Measurements from ENCODE around the gene TRIM59. TPM values are rescaled to one million over a fixed set of nuclear protein-coding genes. Genes with fewer than 3 reads are reported as not detected.

The TRIM59 gene
- total RNA-seq, 4 donors from 2014 or later = 0.57 to 2.5 (median 2.3) TPM

DNA sequence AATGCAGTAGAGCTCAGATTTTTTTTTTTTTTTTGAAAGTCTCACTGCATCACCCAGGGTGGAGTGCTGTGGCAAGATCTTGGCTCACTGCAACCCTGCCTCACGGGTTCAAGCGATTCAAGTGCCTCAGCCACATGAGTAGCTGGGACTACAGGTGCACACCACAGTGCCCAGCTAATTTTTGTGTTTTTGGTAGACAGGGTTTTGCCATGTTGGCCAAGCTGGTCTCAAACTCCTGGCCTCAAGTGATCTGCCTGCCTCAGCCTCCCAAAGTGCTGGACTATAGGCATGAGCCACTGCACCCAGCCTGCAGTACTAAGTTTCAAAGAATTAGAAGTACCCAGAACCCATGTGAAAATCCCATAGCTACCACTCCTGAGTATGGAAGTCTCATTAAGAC, 14.5 kb downstream of the TRIM59 start:
- TF ChIP-seq, protein P1, sequence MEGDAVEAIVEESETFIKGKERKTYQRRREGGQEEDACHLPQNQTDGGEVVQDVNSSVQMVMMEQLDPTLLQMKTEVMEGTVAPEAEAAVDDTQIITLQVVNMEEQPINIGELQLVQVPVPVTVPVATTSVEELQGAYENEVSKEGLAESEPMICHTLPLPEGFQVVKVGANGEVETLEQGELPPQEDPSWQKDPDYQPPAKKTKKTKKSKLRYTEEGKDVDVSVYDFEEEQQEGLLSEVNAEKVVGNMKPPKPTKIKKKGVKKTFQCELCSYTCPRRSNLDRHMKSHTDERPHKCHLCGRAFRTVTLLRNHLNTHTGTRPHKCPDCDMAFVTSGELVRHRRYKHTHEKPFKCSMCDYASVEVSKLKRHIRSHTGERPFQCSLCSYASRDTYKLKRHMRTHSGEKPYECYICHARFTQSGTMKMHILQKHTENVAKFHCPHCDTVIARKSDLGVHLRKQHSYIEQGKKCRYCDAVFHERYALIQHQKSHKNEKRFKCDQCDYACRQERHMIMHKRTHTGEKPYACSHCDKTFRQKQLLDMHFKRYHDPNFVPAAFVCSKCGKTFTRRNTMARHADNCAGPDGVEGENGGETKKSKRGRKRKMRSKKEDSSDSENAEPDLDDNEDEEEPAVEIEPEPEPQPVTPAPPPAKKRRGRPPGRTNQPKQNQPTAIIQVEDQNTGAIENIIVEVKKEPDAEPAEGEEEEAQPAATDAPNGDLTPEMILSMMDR (IDR thresholded peaks at IDR 0.05; ENCODE audit: low read depth) = no peak

DNA sequence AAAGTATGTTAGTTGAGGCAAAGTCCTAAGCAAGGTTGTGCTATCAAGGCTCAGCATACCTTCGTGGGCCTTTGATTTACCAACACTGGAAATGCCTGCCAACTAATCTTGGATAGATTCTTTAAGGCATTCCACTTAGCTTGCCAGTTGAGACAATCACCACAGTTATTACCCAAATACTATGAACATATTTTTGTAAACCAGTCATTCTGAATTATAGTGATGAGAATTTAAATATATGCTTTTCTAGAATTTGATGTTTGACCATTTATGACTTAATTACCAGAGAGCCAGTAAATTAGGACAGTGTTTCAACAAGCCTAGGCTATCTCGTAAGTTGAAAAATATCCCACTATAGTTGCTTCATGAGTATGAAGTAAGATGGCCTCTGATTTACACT, 15.5 kb downstream of the TRIM59 start:
- TF ChIP-seq, protein P1 (IDR thresholded peaks at IDR 0.05; ENCODE audit: low read depth) = no peak

DNA sequence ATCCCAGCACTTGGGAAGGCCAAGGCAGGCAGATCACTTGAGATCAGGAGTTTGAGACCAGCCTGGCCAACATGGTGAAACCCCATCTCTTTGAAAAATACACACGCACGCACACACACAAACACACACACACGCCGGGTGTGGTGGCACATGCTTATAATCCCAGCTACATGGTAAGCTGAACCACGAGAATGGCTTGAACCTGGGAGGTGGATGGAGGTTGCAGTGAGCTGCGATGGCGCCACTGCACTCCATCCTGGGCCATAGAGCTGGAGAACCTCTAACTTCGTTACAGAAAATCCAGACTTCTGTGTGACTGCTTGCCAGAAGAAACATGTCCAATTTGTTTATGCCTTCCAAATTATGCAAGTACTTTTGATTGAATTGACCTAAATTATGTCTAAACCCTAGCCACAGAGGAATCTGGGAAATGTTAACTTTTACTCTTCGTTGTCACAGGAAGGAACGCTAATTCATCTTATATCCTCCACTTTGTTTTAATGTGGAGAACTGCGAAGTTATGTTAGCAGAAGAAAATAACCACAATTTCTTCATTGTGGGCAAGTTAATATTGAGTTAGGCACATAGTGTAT, 21.7 kb downstream of the TRIM59 start:
- TF ChIP-seq, protein P1 (IDR thresholded peaks at IDR 0.05; ENCODE audit: low read depth) = no peak

DNA sequence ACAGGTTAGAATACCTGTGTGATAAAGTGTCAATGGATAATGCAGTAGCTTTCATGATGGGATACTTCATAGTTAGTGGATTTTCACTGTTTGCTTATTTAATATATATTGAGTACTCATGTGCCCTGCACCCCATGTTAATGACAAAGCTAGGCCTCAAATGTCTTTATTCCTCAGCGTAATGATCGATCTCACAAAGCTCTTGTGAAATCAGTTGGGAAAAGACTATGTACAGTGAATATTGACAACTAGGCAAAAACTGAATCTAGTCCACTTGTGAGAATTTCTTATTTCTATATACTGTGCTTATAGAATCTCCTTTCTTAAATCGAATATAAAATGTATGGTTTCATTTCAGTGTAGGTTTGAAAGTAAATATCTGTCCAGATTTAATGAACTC, 32.3 kb downstream of the TRIM59 start:
- TF ChIP-seq, protein P1 (IDR thresholded peaks at IDR 0.05; ENCODE audit: low read depth) = no peak

DNA sequence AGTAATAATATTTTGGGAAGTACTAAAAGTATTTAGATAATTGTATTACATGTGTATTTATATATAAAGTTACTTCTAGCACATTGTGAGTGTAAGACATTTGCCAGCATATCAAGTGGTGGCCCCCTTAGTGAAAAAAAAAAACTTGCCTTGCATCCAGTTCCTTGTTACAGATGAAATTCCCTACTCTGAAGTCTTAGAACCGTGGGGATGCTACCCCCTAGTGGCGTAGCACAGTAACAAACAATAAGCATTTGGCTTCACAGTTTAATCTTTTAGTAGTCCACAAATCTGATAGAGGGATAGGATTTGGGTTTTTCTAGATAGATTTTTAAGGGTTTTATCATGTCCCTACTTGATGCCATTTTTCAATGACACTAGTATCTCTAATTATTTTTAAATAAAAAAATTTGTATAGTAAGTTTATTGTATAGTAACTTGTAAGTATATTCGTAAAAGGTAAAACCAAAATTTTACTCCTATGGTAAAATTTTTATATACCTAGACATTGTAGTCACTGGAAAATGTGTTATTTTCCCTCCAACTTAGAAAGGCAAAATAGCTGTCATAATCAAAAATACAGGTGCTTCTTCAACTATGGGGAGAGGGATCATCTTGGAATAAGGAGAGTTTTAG, 35.9 kb downstream of the TRIM59 start:
- TF ChIP-seq, protein P1 (IDR thresholded peaks at IDR 0.05; ENCODE audit: low read depth) = no peak

DNA sequence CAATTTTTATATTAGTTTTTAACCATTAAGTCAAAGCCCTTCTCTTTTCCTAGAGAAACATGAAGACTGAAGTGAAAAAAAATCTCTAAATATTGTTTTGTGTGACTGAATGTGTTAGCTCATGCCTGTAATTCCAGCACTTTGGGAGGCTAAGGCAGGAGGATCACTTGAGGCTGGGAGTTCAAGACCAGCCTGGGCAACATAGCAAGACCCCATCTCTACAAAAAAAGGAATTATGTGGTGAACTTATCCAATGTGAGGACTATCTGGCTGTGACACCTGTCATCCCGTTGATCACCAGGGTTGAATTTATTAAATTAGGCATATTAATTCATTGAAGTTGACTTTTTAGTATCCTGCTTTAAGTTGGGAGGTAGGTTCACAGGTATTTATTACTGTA, 37.1 kb downstream of the TRIM59 start:
- TF ChIP-seq, protein P1 (IDR thresholded peaks at IDR 0.05; ENCODE audit: low read depth) = no peak

DNA sequence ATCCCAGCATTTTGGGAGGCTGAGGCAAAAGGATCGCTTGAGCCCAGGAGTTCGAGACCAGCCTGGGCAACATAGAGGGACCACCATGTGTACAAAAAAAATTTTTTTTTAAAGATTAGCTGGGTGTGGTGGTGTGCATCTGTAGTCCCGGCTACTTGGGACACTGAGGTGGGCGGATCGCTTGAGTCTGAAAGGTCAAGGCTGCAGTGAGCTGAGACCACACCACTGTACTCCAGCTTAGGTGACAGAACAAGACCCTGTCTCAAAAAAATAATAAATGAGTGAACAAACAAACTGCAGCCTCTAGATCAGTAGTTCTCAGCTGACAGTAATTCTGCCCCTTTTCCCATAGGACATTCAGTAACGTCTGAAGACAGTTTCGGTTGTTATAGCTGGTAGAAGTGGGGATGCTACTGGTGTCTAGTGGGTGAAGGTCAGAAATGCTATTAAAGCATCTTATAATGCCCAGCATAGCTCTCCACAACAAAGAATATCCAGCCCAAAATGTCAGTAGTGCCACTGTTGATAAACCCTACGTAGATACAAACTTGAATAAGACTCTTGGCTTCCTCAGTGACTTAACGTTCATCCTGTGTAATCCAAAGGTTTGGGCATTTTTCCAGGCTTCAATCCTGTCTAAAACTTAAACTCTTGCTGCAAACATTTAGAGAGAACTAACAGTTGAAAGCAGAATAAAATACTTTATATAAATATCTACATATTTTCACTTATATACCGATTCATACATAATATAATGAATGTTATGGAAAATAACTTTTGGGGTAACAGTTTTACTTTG, 39.6 kb downstream of the TRIM59 start:
- TF ChIP-seq, protein P1 (IDR thresholded peaks at IDR 0.05; ENCODE audit: low read depth) = no peak
